Inflammatory macrophage treated with lipopolysaccharide for 4 hours (primary cell): ENCODE results near the gene LRRC63.

Source experiments
- DNase-seq: peaks from one replicate; pipeline ENCODE4 v3.0.0-alpha.2; 2020

The LRRC63 gene

GRCh38 chr13:46314587-46314986 lies 102.9 kb downstream of the LRRC63 start:
- DNase-seq = no peak

DNA sequence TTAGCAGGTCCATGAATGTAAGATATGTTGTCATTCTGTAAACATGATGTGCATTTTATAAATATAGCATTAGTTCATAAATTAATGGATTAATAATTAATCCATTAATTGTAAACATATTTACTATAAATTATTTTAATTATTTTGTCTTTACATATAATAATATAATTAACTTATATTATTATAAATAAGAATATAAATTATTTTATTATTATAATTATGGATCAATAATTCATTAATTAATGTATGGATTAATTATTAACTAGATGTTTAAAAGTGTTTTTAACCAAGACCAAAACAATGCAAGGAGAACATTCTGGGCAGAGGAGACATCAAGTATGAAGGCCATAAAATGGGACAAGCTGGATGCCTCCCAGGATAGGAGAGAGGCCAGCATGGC lies 103.3 kb downstream of the LRRC63 start:
- DNase-seq = no peak

GRCh38 chr13:46315491-46316075 lies 103.9 kb downstream of the LRRC63 start:
- no peak for DNase-seq

- peak; percentile 33 for DNase-seq
These were observed 105.4 kb downstream of the LRRC63 start for GRCh38 chr13:46317120-46317519.

- peak; percentile 76 for DNase-seq
These were observed 107.3 kb downstream of the LRRC63 start for GRCh38 chr13:46318986-46319385.

DNA sequence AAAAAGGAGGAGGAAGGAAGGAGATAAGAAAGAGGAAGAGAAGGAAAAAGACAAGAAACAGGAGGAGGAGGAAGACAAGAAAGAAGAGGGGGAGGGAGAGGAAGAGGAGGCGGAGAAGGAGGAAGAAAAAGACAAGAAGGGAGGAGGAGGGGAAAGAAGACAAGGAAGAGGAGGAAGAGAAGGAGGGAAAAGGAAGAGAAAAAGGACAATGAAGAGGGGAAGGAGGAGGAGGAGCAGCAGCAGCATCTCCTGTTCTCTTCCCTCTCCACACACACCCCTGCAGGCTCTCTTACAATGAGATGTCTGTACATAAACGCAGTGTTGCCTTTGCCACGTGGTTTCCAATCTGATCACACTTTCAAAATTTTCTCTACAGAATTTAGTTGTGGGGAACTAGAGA lies 108.7 kb downstream of the LRRC63 start:
- peak; percentile 58 for DNase-seq

DNA sequence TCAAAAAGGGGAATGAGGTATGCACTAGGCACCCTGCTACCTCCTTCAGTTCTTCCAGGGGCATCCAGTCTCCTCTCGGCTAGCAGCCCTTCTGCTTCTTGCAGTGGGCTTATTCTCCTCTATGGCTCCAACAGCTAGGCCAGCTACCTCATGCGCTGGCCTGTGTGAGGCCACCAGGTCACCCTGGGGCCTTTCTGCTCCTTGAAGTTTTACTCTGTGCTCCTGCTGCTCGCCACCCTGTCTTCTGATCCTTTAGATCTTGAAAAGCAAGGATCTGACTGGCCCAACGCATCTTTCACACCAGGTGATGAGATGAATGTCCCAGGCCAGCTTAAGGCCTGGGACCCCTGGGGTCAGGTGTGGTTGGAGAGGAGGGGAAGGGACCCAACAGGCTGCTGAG lies 109.1 kb downstream of the LRRC63 start:
- DNase-seq = no peak

DNA sequence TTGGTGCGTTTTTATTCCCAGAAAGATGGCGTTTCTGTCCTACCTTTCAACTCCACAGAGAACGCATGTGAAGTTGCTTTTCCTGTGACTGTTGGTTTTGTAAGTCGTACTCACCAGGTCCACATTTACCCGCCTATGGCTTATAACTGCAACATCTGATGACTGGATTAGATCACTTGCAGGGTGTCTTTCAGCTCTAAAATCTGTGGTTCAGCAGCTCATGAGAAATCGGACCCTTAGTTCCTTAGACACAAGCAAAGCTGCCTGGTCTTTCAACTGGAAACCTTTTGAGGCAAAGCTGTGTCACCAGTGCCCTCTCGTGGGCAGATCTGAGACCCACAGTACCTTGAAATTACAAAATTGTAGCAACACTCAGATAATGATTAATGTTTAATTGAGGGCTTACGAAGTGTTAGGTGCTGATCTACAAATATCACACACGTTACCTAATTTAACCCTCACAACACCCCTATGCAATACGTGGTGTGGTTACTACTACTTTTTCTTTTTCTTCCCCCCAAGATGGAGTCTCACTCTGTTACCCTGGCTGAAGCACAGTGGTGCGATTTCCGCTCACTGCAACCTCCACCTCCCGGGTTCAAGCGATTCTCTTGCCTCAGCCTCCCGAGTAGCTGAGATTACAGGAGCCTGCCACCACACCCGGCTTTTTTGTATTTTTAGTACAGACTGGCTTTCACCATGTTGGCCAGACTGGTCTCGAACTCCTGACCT lies 109.9 kb downstream of the LRRC63 start:
- DNase-seq = peak; percentile 91

DNA sequence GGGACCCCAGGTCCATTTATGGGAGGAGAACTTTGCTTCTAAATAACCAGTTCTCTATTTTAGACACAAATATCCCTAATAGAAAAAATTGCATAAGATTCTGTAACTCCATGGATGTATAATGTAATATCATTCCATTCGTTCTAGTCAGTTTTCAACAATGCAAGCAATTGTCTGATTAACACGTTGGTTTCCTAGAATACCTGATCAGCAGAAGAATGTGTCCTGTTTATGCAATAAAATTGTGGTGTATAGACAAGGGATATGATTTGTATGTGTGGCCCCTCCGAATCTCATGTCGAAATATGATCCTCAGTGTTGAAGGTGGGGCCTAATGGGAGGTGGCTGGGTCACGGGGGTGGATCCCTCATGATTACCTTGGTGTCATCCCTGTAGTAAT lies 113.2 kb downstream of the LRRC63 start:
- DNase-seq = no peak
